ENCODE results near the gene ERVK3-1.

Gene ERVK3-1

GRCh38 chr19:58351990-58352755 is 47.0 kb downstream of the ERVK3-1 start:
- TF ChIP-seq, protein P1, sequence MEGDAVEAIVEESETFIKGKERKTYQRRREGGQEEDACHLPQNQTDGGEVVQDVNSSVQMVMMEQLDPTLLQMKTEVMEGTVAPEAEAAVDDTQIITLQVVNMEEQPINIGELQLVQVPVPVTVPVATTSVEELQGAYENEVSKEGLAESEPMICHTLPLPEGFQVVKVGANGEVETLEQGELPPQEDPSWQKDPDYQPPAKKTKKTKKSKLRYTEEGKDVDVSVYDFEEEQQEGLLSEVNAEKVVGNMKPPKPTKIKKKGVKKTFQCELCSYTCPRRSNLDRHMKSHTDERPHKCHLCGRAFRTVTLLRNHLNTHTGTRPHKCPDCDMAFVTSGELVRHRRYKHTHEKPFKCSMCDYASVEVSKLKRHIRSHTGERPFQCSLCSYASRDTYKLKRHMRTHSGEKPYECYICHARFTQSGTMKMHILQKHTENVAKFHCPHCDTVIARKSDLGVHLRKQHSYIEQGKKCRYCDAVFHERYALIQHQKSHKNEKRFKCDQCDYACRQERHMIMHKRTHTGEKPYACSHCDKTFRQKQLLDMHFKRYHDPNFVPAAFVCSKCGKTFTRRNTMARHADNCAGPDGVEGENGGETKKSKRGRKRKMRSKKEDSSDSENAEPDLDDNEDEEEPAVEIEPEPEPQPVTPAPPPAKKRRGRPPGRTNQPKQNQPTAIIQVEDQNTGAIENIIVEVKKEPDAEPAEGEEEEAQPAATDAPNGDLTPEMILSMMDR (IDR thresholded peaks at IDR 0.05; ENCODE audit: low read depth, low read length), result no peak
- H3K4me3 ChIP-seq (ENCODE audit: low read depth, low read length), result no peak overlapping the region

DNA sequence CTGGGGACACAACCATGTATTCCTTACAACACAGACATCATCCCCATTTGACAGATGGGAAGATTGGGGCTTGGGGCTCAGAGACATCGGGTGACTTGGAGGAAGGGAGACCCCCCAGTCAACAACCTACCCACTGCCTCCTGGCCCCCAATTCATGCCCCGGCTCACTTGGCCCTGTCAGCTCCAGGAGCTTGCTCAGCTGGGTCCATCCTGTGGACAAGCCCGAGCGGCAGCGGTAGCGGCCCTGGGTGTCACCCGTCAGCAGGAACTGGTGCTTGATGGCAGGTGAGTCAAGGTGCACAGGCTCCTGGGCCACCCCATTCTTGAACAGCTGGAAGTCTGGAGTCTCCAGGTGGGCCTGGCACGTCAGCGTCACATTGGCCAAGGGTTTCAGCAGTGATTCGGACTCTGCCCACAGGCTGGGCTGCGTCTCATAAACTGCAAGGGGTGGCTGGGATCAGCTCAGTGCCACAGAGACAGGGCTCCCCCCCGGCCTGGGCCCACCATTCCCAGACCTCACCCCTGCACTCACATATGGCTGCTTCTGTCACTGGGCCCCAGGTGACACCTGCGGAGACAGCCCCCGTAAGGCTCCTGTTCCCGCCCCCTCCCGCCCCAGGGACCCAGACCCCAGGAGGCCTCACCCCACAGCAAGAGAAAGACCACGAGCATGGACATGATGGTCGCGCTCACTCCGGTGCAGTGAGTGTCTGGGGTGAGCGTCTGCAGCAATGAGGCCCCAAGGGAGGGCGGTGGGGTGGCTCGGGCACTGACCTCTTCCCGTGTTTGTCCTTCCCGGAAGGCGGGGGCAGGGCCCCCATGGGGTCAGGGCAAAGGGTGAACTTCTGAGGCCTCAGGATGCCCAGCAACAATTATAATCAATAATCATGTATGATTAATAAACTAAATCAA is 47.8 kb downstream of the ERVK3-1 start, which contains the start of gene A1BG:
TSS of gene A1BG (minus strand) at position 733 of the 912 bp plus-strand sequence. CDS start at position 678, 55 bp downstream.
- TF ChIP-seq, protein P1 (IDR thresholded peaks at IDR 0.05; ENCODE audit: low read depth, low read length), result no peak
- H3K4me3 ChIP-seq (ENCODE audit: low read depth, low read length), result no peak within 1 kb of the TSS

DNA sequence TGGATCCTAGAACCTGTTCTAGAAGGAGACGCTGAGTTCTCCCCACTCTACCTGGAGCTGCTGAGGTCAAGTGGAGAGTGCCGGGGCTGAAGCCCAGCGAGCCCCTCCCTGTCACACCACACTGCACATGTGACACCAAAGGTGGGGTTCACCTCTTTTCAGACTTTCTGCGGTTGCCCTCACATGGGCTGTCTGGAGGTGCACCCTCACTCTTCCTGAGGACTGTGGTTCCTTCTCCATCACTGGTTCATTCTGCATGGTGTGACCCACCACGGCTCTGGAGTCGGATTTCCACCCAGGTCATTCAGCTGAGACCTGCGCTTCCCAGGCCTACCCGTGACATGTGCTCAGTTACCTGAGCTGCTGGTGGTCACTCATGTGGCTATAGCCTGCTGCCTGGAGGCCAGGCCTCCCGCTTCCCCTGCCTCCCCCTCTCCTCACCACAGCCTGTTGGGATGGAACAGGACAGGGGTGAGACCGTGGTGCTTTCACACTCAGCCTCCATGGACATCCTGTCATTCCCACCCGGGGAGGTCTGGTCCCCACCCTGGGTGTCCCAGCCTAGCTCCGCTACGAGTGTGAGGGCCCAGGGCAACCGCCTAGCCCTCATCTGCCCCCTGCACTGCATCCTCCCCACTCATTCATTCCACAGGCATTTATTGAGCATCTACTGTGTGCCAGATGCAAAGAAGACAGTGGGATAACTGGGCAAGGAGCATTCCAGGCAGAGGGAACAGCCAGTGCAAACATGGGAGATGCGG is 48.7 kb downstream of the ERVK3-1 start:
- TF ChIP-seq, protein P1 (IDR thresholded peaks at IDR 0.05; ENCODE audit: low read depth, low read length), result no peak
- H3K4me3 ChIP-seq (ENCODE audit: low read depth, low read length), result no peak overlapping the region

GRCh38 chr19:58354478-58355030 is 49.4 kb downstream of the ERVK3-1 start:
- TF ChIP-seq, protein P1 (IDR thresholded peaks at IDR 0.05; ENCODE audit: low read depth, low read length), result no peak
- H3K4me3 ChIP-seq (ENCODE audit: low read depth, low read length), result no peak overlapping the region

DNA sequence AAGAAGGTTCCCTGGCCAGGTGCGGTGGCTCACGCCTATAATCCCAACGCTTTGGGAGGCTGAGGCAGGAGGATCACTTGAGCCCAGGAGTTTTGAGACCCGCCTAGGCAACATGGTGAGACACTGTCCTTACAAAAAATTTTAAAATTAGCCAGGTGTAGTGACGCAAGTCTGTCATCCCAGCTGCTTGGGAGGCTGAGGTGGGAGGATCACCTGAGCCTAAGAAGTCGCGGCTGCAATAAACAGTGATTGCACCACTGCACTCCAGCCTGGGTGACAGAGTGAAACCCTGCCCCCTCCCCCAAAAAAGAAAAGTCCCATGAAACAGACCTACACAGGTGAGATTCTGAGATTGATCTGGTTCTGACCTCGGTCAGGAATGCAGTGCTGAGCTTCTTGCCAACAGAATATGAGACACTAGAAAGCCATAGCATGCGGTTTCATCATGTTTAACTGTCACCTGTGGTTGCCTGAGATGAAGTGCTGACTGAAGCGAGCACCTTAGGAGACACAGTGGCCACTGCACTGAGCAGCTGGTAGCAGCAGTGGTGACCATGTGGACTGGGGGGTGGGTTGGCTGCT is 50.1 kb downstream of the ERVK3-1 start:
- no peak overlapping the region for H3K4me3 ChIP-seq (ENCODE audit: low read depth, low read length)
- TF ChIP-seq, protein P1 (IDR thresholded peaks at IDR 0.05; ENCODE audit: low read depth, low read length), result no peak

GRCh38 chr19:58355908-58356765 is 51.0 kb downstream of the ERVK3-1 start:
- H3K4me3 ChIP-seq (ENCODE audit: low read depth, low read length), result peak overlapping the region; percentile 29; the same call in 1 of the 2 replicates

More at GRCh38 chr19:58355908-58356765, 51.0 kb downstream of the ERVK3-1 start:
- TF ChIP-seq, protein P1 (IDR thresholded peaks at IDR 0.05; ENCODE audit: low read depth, low read length), result no peak
